ENCODE results near the gene RBM17. TPM values are rescaled to one million over a fixed set of nuclear protein-coding genes. Genes with fewer than 3 reads are reported as not detected.
"Not testable (repeated sequence)": the region's sequence is repeated elsewhere in the genome, so short reads cannot be mapped to it uniquely, and the experiment has no call there.

RBM17 gene
- total RNA-seq, 2 donors from 2014 or later, result 58.6 to 80.3 TPM

DNA sequence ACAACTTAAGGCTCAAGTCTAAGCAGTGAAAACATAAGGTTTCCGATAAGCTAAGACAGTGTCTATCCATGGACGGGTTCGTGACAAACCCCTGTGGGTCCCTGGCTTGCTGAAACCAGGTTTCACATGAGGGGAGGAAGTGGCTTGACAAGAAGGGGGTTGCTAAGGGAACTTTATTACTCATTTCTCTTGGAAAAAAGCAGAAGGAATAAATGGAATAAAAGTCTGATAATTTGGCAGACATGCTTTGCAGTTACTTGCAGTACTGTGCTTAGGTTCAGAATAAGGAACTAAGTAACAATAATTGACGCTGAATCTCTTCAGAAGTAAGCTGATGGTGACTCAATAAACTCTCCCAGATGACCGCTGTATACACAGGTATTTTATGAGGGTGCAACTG is 34.7 kb downstream of the RBM17 start:
- DNase-seq (no peak), ATAC-seq (peak in 1 of 2 donors; percentile 15)
- intact Hi-C loops (cut with DNase I), result no loop called here

DNA sequence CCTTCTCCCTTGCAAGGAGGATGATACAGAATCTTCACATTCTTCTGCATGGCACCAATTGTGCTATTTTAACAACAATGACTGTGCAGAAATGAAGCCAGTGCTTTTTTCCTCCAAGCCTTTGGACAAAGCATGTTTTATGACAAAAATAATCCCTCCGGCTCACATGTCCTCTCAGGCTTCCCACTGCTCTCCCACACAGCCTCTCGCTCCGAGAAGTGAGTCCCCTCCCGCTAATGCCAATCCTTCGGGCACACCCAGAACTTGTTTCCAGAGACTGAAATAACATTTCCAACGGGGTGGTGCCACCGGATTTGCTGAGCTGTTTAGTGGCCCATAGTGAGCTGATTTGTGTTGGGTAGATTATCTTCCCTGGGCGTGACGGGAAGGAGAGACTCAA is 35.8 kb downstream of the RBM17 start:
- intact Hi-C loops (cut with DNase I), result no loop called here
- DNase-seq, result no peak
- ATAC-seq, result peak; percentile 66 to 71

DNA sequence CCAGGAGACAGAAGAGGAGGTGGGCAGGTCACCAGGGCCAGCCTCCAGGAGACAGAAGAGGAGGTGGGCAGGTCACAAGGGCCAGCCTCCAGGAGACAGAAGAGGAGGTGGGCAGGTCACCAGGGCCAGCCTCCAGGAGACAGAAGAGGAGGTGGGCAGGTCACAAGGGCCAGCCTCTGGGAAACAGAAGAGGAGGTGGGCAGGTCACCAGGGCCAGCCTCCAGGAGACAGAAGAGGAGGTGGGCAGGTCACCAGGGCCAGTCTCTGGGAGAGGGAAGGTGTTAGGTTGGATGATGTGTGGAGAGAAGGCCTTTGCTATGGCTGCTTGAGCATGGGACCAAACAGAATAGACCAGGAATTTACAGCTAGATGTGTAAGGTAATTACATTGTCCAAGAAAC is 38.6 kb downstream of the RBM17 start:
- DNase-seq; ATAC-seq; intact Hi-C loops (cut with DNase I): not testable (repeated sequence)

DNA sequence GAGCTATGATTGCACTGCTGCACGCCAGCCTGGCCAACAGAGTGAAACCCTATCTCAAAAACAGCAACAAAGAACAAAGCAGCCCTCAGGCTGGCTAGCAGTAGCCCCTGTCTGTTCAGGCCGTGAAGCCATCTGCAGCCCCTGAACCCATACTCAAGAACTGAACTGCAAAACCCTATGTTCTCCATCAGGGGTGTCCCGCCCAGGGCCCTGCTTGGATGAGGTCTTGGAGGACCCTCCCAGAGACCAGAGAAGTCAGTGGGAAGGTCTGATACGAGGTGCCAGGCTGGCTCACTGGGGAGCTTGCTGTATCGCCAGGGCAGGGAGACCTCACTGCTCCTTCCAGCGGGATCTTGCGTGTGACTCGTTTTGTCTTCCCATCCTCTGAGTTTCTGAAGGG is 39.3 kb downstream of the RBM17 start:
- ATAC-seq (no peak), DNase-seq (no peak)
- intact Hi-C loops (cut with DNase I), result no loop called here

DNA sequence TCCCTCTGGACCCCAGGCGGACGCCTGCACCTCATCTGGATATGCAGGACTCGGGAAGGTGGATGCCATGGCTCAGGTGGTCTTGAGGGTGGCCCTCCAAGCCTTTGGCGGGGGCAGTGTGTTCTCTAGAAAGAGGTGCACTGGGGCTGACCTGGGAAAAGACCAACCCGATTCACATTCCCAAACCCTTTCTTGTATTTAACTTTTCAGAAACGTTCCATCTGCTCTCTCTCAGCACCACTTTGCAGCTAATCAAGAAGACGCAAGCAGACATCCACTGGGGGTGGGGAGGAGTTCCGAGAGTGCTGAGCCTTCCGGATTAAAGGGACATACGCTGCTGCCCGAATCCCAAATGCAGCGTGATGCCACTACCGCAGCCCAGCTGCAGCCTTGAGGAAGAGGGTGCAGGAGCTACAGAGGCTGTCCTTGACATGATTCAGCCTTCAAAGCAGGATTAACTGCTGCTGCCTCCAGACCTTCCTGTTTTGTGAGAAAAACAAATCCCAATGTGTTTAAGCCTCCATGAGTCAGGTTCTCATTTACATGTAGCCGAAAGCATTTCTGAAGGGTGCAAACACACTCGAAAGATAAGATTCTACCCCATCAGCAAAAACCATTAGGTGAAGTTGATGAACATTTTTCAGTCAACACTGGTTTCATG is 39.9 kb downstream of the RBM17 start:
- DNase-seq (no peak), ATAC-seq (peak; percentile 55 to 64)
- intact Hi-C loops (cut with DNase I), result no loop called here

DNA sequence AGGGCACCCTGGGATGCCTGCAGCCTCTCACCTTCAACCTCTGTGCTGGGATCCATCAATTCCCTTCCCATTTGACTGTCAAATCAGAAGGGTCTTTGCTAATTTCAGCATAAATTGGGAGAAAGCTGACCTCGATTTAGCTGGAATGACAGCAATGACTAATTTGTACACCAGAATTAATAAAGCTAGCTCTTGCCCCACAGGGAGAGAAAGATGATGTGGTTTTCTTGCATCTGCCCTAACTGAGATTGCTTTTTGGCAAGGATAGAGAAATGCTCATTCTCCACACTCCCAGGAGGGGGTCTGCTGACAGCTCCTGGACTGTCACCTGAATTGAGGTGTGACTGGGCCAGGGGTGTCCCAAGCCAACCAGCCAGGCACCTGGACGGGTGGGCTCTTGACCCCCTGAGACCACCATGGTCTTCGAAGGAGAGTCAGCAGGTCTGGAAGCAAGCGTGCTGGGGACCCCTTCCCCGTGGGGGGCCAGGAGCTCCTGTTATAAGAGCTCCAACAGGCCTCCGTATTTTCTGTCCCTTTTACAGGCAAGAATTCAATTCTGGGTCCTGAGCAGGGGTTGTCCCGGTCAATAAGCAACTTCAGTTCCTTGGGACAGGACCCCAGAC is 42.1 kb downstream of the RBM17 start:
- no peak for ATAC-seq
- no peak for DNase-seq
- intact Hi-C loops (cut with DNase I), result no loop called here

DNA sequence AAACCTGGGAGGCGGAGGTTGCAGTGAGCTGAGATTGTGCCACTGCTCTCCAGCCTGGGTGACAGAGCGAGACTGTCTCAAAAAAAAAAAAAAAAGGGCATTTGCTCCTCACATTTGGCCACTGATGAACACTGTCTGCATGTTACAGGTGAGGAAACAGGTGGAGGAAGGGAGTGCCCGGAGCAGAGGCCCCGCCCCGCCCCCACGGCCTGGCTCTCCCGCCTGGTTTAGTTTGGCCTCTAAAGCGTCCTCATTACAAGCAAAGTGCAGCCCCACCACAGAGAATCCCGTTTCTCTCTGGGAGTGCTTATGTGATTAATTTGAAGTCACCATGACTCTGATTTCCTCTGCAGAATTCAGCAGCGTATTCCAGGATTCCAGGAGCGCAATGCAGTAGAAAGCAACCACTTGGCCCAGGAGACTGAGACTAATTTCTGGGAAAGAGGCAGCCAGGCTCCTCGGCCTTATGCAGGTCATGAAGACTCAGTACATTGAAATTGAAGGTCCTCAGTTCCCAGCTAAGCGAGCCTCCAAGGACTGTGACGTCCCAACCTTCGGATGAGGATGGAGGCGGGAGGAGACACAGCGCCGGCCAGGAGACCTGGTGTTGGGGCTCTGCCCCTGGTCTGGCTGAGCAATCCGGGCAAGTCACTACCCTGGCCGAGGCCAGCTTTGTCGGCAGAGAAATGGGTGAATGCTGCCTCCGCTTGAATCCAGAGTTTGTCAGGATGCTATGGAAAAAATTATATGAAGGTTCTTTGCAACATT is 44.7 kb downstream of the RBM17 start:
- DNase-seq (no peak), ATAC-seq (no peak)
- intact Hi-C loops (cut with DNase I), result no loop called here

DNA sequence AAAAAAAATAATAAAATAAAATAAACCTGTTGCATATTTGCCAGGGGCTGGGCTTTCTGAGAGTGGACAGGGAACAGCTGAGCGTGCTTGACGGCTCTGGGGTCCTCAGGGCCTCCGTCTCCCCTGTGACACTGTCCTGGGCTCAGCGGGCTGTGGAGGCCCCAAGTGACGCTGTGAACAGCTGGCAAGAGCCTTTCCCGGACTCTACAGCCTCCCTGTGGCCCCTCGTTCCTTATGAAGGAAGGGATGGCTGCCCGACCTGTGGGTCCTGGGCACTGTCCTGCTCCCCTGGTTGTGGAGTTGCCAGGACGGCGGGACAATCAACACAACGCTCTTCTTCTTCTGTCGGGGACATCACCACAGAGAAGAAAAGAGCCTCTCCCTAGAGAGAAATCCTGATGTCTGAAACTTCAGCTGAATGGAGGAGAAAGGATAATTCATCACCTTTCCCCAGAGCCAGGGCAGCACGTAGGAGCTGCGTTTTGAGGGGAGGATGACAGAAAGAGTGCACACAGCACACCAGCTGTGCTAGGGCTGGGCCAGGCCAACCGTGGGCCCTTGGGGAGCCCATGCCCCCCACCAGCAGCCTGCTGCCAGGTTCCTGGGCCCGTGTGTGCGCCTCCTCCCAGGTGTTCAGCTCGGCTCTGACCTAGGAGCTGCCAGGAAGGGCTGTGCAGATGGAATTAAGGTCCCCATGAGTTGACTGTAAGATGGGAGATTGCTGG is 45.4 kb downstream of the RBM17 start:
- intact Hi-C loops (cut with DNase I), result no loop called here
- no peak for ATAC-seq
- no peak for DNase-seq

DNA sequence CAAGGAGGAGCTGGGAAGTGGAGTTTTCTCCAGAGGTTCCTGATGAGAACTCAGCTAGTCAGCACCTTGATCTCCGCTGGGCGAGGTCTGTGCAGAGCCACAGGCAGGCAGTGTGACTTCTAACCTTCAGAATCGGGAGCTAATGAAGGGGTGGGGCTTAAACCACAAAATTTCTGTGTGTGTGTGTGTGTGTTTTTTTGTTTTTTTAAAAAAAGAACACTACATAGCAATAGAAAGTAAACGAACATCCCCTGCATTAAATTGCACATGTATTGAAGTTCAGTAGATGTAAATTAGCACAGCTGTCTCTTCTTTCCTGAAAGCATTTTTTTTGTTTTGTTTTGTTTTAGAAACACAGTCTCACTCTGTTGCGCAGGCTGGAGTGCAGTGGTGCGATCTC is 46.2 kb downstream of the RBM17 start:
- intact Hi-C loops (cut with DNase I), result no loop called here
- no peak for DNase-seq
- ATAC-seq, result no peak

DNA sequence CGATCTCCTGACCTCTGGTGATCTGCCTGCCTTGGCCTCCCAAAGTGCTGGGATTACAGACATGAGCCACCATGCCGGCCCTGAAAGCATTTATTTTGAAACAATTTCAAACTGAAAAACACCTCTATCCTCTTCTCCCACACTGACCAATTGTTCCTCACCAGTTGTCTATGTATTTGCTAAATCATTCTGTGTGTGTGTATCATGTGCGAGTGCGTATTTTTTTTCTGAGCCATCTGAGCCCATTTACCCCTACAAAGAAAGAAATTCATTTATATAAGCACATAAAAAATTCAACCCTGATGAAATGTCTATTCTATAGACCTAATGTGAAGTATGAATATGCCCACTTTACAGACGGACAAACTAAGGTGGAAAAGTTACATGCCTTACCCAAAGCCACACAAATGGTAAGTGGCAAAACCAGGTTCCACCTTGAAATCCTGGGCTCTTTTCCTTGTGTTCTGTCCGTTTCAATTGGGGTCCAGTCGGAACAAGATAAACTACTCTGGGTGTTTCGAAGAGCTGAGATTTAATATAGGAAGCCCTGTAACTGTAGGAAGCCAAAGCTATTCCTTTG is 46.8 kb downstream of the RBM17 start:
- no peak for DNase-seq

DNA sequence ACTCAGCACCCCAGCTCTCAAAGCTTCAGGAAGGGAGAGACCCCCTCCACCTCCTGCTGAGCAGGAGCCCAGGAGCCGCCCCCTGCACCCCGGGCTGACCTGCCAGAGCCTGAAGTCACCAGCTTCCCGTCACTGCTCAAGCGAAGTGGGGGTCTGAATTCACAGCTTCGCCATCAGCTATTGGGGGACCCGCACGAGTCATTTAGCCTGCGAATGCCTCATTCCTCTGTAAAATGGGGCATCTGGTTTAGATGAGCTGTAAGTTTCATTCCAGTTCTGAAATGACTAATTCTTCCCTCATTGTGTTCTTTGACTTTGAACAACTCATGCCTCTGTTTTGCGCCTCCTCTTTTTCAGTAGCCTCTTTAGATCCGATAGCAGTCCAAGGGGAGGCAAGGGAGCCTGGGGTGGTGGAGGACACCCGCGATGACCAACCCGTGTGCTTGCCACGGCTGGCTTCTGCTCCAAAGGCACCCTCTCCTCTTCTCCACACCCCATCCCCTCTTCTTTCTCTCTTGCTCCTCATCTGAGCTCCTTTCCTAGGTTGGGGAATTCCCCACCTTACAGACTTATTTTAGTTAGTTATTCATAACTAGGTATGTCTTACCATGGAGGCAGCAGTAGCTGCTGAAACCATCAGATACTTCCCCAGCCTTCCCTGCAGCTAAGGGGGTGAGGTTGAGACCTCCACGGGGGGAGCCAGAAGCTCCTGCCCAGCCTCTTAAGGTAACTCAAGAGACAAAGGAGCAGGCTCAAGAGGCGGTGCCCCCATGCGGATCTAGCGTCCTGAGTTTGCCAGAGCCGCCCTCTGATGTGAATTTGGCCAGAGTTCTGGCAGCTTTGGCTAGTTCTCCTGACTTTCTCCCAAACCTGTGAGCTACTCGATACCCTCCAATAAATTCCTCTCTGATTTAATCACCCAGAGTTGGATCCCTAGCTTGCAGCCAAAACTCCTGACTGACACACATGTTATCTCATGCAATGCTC is 47.7 kb downstream of the RBM17 start:
- intact Hi-C loops (cut with DNase I), result no loop called here

More for the DNA sequence above, 46.8 kb downstream of the RBM17 start:
- ATAC-seq, result no peak
- intact Hi-C loops (cut with DNase I), result no loop called here

DNA sequence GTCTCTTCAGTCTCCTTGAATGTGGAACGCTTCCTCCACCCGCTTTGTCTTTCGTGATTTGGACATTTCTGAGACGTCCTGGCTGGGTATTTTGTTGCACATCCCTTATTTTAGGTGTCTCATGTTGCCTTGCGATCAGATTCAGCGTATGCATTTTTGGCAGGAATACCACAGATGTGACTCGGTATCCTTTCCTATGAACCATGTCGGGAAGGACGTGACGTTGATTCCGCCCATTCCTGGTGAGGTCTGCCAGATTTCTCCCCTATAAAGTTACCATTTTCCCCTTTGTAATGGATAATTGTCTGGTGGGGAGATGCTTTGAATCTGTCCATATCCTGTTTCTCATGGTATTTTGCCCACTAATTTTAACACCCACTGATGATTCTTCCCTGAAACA is 49.6 kb downstream of the RBM17 start:
- intact Hi-C loops (cut with DNase I), result no loop called here
- ATAC-seq (no peak), DNase-seq (no peak)

More for the DNA sequence above, 47.7 kb downstream of the RBM17 start:
- DNase-seq, result no peak
- no peak for ATAC-seq

DNA sequence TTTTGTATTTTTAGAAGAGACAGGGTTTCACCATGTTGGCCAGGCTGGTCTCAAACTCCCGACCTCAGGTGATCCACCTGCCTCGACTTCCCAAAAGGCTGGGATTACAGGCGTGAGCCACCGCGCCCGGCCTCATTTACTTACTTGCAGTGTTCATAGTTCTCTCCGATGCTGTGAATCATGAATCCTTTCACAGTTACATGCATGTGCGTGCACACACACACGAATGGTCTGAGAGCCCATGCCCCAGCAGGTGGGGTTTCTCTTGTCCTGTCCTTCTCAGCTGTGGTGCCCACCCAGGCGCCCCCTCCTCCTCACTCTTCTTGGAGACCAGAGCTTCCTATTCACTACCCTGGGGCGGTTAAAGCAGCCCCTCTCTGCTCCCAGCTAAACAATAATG is 50.6 kb downstream of the RBM17 start:
- intact Hi-C loops (cut with DNase I), result no loop called here
- DNase-seq (no peak), ATAC-seq (no peak)

DNA sequence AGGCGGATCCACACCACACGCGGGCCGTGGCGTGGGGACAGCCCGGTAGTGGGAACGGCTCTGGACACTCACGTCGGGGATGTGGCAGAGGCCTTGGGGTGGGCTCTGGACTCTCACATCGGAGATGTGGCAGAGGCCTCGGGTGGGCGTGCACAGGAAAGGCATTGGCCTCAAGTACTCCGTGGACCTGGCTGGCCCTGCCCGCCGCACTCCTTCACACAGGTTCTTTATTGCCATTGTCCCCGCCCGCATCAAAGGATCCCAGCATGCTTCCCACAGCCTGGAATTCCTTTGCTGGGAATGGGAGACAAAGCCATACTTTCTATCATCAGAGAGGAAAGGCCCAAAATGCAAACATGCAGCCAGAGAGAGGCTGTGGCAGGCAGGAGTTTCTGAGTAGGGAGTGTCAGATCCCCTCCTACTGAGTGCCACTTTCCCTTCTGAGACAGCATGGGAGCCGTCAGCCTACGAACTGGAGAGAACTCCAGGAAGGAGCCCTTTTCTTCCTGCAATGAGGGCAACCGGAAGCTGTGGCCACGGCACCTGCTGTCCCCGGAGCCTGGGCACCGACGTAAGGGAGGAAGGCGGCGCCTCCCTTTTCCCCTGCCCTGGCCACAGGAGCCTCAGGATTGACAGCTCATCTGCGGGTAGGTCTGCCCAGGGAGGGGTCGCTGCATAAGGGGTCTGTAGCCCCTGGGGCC is 51.5 kb downstream of the RBM17 start:
- intact Hi-C loops (cut with DNase I), result no loop called here
- DNase-seq (no peak), ATAC-seq (no peak)

DNA sequence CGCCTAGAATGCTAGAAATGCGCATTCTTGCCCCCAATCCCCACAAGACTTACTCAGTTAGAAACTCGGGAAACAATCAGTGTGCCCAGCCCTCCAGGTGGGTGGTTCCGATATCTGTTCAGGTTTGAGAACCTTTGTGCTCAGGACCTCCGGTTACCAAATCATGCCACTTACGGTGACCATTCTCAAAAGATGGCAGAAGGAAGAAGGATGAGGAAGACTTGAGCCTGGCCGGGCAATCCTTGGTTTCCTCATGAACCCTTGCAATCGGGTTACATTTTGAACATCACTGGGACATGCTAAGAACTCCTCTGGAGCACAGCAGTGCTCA is 52.1 kb downstream of the RBM17 start:
- intact Hi-C loops (cut with DNase I), result no loop called here
- DNase-seq (no peak), ATAC-seq (no peak)

DNA sequence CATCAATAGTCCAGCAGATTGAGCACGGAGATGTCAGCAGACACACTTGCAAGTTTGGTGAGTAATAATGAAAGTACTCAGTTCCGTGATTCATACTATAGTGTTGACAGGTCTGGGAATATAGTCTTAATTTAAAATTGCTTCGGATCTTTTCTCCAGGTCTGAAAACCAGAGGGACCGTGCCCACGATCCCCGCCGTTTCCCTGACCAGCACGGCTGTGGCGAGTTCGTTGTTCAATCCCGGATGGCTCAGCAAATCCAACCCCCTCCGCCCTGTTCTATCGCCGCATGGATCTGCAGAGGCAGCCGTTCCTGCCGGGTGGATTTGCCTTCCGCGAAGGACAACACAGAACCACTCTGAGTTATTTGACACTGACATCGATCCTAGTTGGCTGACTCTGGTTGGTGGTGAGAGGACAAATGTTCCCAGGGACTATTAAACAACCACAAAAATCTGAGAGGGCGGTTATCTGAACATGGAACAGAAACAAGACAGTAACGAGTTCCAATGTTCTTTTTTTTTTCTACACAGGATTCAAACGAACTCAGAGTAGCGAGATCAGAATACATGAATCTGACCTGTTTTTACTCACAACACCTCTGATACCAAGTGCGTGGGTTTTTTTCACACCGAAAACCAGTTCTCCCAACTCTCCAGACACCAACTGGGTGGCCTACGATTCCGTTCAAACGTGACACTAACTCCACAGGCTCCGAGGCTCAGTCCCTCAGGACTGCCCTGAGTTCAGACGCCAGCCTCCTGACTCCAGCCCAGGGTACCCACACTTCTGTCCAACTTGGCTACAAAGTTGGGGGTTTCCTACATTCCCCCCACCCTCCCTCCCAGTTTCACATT is 52.7 kb downstream of the RBM17 start:
- intact Hi-C loops (cut with DNase I), result no loop called here
- no peak for DNase-seq
- ATAC-seq, result peak in 1 of 2 donors; percentile 62

DNA sequence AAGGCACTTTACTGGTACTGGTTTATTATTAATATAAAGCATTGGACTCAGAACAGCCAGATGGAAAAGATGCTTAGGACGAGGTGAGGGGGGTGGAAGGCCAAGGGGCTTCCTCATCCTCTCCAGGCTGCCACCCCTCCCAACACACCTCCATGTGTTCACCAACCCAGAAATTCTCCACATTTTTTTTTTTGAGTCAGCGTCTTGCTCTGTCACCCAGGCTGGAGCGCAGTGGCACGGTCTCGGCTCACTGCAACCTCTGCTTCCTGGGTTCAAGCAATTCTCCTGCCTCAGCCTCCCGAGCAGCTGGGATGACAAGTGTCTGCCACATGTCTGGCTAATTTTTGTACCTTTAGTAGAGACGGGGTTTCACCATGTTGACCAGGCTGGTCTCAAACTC is 53.4 kb downstream of the RBM17 start:
- intact Hi-C loops (cut with DNase I); ATAC-seq; DNase-seq: not testable (repeated sequence)
